Skeletal muscle satellite cell (primary cell): Measurements from ENCODE around the gene CLMN. TPM values are rescaled to one million over a fixed set of nuclear protein-coding genes. Genes with fewer than 3 reads are reported as not detected.

ENCODE experiments used
- H3K27me3 ChIP-seq: 2 replicates; pipeline ENCODE4 v1.7.0; 2013; ENCODE audit warnings: low read length; ENCODE audit not compliant: control insufficient read depth, insufficient read depth
- H3K36me3 ChIP-seq: 2 replicates; pipeline ENCODE4 v1.7.0; 2013; ENCODE audit warnings: mild to moderate bottlenecking, control low read depth, low read length; ENCODE audit not compliant: insufficient read depth
- H3K4me1 ChIP-seq: 2 replicates; pipeline ENCODE4 v1.7.0; 2013; ENCODE audit warnings: low read length; ENCODE audit not compliant: control insufficient read depth, insufficient read depth
- H3K4me2 ChIP-seq: 2 replicates; pipeline ENCODE4 v1.7.0; 2013; ENCODE audit warnings: mild to moderate bottlenecking, low read length
- H3K4me3 ChIP-seq: 2 replicates; pipeline ENCODE4 v1.7.0; 2013; ENCODE audit warnings: low read length
- H3K9ac ChIP-seq: 2 replicates; pipeline ENCODE4 v1.7.0; 2013; ENCODE audit warnings: mild to moderate bottlenecking, low read depth, low read length, moderate library complexity
- H3K9me3 ChIP-seq: replicated peaks from 2 replicates; pipeline ENCODE4 v1.7.0; 2013; ENCODE audit warnings: mild to moderate bottlenecking, control low read depth, low read length
- total RNA-seq: library from RNA; depleted of rRNA; stranded (reverse); fragments of >200 nt; gene quantifications from 2 replicates; pipeline ENCODE4 v1.2.3, GENCODE V29; 2012; rRNA removed

The CLMN gene
- total RNA-seq, result 2.0 TPM in 2 replicates

- no peaks in the 10 kb centered on the region for H3K36me3 ChIP-seq
- H3K4me1 ChIP-seq, result no peaks in the 10 kb centered on the region
- peaks cover 40% of the 10 kb centered on the region for H3K27me3 ChIP-seq
- H3K9me3 ChIP-seq, result no peaks in the 10 kb centered on the region
- peak within 1 kb of the TSS; percentile 96 for H3K4me2 ChIP-seq
- peak within 1 kb of the TSS; percentile 71 for H3K4me3 ChIP-seq
- H3K9ac ChIP-seq, result peak within 1 kb of the TSS; percentile 56
Measured at GRCh38 chr14:95319312-95320077, at the start of gene CLMN. Gene CLMN, minus strand, starts transcription at chr14:95319908. Its CDS starts 116 bp downstream, at chr14:95319792.

DNA sequence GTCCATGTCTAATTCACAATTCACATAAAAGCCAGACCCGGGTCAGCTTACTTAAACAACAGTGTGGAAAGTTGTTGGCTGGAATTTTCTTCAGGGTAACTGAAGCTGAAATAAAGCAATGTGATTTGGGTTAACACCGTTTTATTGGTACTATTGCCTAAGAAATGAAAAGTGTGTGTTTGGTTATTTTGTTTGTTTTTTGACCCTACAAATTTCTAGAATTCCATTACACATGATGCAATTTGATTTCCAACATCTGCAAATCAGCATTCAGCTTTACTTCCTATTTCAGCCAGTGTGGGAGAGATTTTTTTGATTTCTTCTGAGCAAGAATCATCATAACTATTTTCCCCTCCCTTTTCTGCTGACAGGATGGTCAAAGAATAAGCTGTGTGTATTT, 45.7 kb upstream of the CLMN start:
- Histone ChIP-seq H3K4me2 (no peak overlapping the region), H3K4me3 (no peak overlapping the region), H3K9ac (no peak overlapping the region), H3K4me1 (no peaks in the 10 kb centered on the region), H3K9me3 (no peaks in the 10 kb centered on the region), H3K27me3 (peaks cover 47% of the 10 kb centered on the region), H3K36me3 (no peaks in the 10 kb centered on the region)

- H3K9ac ChIP-seq, result no peak overlapping the region
- H3K27me3 ChIP-seq, result peaks cover 49% of the 10 kb centered on the region
- no peak overlapping the region for H3K4me2 ChIP-seq
- no peaks in the 10 kb centered on the region for H3K36me3 ChIP-seq
- no peaks in the 10 kb centered on the region for H3K4me1 ChIP-seq
- H3K4me3 ChIP-seq, result no peak overlapping the region
- no peaks in the 10 kb centered on the region for H3K9me3 ChIP-seq
Measured at GRCh38 chr14:95364481-95365209, 44.9 kb upstream of the CLMN start.

- Histone ChIP-seq H3K36me3 (no peaks in the 10 kb centered on the region), H3K4me1 (no peaks in the 10 kb centered on the region), H3K4me2 (no peak overlapping the region), H3K9ac (no peak overlapping the region), H3K4me3 (no peak overlapping the region), H3K9me3 (no peaks in the 10 kb centered on the region), H3K27me3 (peaks cover 43% of the 10 kb centered on the region)
Measured at GRCh38 chr14:95363468-95363954, 43.8 kb upstream of the CLMN start.

DNA sequence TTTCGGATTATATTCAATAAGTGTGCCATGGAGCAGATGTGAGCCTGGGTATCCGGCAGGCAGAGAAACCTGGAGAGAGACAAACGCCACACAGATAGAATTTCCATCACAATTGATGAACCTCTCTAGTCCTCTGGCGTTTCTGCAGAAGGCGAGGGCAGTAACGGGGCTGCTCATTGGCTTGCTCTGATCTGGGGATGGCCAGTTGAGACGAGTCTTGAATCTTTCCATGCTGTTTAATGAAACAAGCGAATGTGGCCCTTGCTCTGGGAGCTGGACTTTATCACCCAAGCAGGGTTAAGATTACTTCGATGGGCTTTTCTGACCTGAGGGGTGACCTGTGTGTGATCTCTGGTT, 42.4 kb upstream of the CLMN start:
- no peaks in the 10 kb centered on the region for H3K9me3 ChIP-seq
- H3K4me1 ChIP-seq, result no peaks in the 10 kb centered on the region
- no peak overlapping the region for H3K4me2 ChIP-seq
- no peak overlapping the region for H3K4me3 ChIP-seq
- H3K27me3 ChIP-seq, result peaks cover 43% of the 10 kb centered on the region
- H3K9ac ChIP-seq, result no peak overlapping the region
- no peaks in the 10 kb centered on the region for H3K36me3 ChIP-seq

- Histone ChIP-seq H3K4me2 (no peak overlapping the region), H3K9me3 (no peaks in the 10 kb centered on the region), H3K27me3 (peaks cover 43% of the 10 kb centered on the region), H3K4me3 (no peak overlapping the region), H3K36me3 (no peaks in the 10 kb centered on the region), H3K9ac (no peak overlapping the region), H3K4me1 (no peaks in the 10 kb centered on the region)
Measured at GRCh38 chr14:95361373-95362137, 41.8 kb upstream of the CLMN start.

- Histone ChIP-seq H3K4me1 (no peaks in the 10 kb centered on the region), H3K4me3 (no peak overlapping the region), H3K9ac (no peak overlapping the region), H3K36me3 (no peaks in the 10 kb centered on the region), H3K4me2 (no peak overlapping the region), H3K9me3 (no peaks in the 10 kb centered on the region), H3K27me3 (peaks cover 43% of the 10 kb centered on the region)
Measured at GRCh38 chr14:95360828-95361227, 41.1 kb upstream of the CLMN start.

- Histone ChIP-seq H3K9me3 (no peaks in the 10 kb centered on the region), H3K4me1 (no peaks in the 10 kb centered on the region), H3K4me3 (no peak overlapping the region), H3K27me3 (peaks cover 43% of the 10 kb centered on the region), H3K9ac (no peak overlapping the region), H3K36me3 (no peaks in the 10 kb centered on the region), H3K4me2 (no peak overlapping the region)
Measured at GRCh38 chr14:95359994-95360826, 40.5 kb upstream of the CLMN start.

DNA sequence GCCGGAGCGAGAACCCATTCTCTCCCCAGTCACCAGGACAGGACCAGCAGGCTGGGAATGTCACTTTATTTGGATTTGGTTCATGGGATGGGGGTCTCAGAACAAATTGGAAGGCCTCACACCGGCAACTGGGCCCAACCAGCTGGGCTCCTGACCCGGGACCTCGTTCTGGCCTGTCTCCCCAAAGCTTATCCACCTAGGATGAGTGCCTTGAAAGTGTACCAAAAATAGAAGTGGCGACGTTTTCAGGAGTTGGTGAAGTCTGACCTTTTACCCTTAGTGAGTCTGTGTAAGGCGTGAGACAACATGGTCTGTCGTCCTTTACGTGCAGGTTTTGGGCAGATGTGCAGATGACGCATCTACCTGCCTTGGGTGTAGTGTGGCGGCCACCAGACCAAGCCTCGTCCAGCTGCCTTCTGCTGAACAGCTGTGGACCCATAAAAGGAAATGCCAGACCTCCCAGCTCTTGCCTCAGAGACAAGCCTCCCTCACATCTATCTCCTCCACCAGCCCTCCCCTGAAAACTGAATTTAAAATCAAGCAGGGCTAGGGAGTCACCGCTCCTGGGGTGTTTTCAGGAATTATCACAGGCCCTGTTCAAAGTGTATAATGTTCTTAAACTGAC, 36.6 kb upstream of the CLMN start:
- no peak overlapping the region for H3K4me3 ChIP-seq
- H3K9me3 ChIP-seq, result no peaks in the 10 kb centered on the region
- no peak overlapping the region for H3K4me2 ChIP-seq
- no peak overlapping the region for H3K9ac ChIP-seq
- no peaks in the 10 kb centered on the region for H3K36me3 ChIP-seq
- peaks cover 12% of the 10 kb centered on the region for H3K27me3 ChIP-seq
- H3K4me1 ChIP-seq, result no peaks in the 10 kb centered on the region

DNA sequence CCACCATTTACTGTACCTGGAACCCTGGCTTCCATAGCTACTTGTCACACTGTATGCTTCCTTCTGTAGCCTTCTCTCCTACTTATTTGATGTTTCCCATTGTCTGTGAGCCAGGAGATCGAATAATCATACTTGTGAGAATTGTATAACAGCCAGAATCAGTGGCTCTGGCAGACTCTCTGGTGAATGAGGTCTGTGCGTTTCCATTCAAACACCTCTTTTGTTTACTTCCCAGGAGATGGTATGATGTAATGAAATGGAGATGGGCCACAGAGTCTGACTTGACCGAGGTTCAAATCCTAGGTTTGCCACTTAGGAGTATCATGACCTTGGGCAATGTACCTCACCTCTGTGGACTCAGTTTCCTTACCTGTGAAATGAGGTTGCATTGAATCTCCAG, 35.7 kb upstream of the CLMN start:
- H3K27me3 ChIP-seq, result peaks cover 5% of the 10 kb centered on the region

More for the DNA sequence above, 35.7 kb upstream of the CLMN start:
- Histone ChIP-seq H3K9ac (no peak overlapping the region), H3K36me3 (no peaks in the 10 kb centered on the region), H3K4me1 (no peaks in the 10 kb centered on the region), H3K4me3 (no peak overlapping the region), H3K9me3 (no peaks in the 10 kb centered on the region), H3K4me2 (no peak overlapping the region)
